Smooth muscle cell (in vitro differentiated cells): ENCODE measurements around the gene POGZ. TPM values are rescaled to one million over a fixed set of nuclear protein-coding genes. Genes with fewer than 3 reads are reported as not detected.
"Not testable (repeated sequence)": the region's sequence is repeated elsewhere in the genome, so short reads cannot be mapped to it uniquely, and the experiment has no call there.

Experiments
- DNase-seq: peaks from one replicate; lab custom pipeline; 2025; ENCODE audit not compliant: unreplicated experiment; lab: John Stamatoyannopoulos, UW
- H2AFZ ChIP-seq: fragments of 200-600 bp; sonication (generic); 2 replicates; pipeline ENCODE4 v1.6.0; 2016; ENCODE audit warnings: antibody characterized with exemption, low read depth, mild to moderate bottlenecking
- H3F3A ChIP-seq: fragments of 200-600 bp; sonication (generic); 2 replicates; pipeline ENCODE4 v1.6.0; 2017; ENCODE audit warnings: antibody characterized with exemption, low read depth
- H3K27ac ChIP-seq: fragments of 200-600 bp; sonication (generic); 2 replicates; pipeline ENCODE4 v1.5.1; 2016; ENCODE audit warnings: low read depth, mild to moderate bottlenecking
- H3K27me3 ChIP-seq: fragments of 200-600 bp; sonication (generic); 2 replicates; pipeline ENCODE4 v1.6.1; 2016; ENCODE audit warnings: low read depth, mild to moderate bottlenecking
- H3K36me3 ChIP-seq: fragments of 200-600 bp; sonication (generic); 2 replicates; pipeline ENCODE4 v1.5.1; 2016; ENCODE audit warnings: low read depth
- H3K4me1 ChIP-seq: fragments of 200-600 bp; sonication (generic); 2 replicates; pipeline ENCODE4 v1.5.1; 2016; ENCODE audit warnings: low read depth
- H3K4me2 ChIP-seq: fragments of 200-600 bp; sonication (generic); 2 replicates; pipeline ENCODE4 v1.6.0; 2016; ENCODE audit warnings: mild to moderate bottlenecking
- H3K4me3 ChIP-seq: fragments of 200-600 bp; sonication (generic); 2 replicates; pipeline ENCODE4 v1.5.1; 2016; ENCODE audit warnings: mild to moderate bottlenecking
- H3K79me2 ChIP-seq: fragments of 200-600 bp; sonication (generic); 2 replicates; pipeline ENCODE4 v1.6.0; 2016; ENCODE audit warnings: low read depth, mild to moderate bottlenecking
- H3K9ac ChIP-seq: fragments of 200-600 bp; sonication (generic); 2 replicates; pipeline ENCODE4 v1.6.0; 2016; ENCODE audit warnings: low read depth
- H3K9me3 ChIP-seq: fragments of 200-600 bp; sonication (generic); replicated peaks from 2 replicates; pipeline ENCODE4 v1.5.1; 2016; ENCODE audit warnings: low read depth
- H4K20me1 ChIP-seq: fragments of 200-600 bp; sonication (generic); 2 replicates; pipeline ENCODE4 v1.6.0; 2016; ENCODE audit warnings: low read depth
- WGBS: methylation state at CpG from one replicate; pipeline ENCODE4 v1.1.7; 2016; ENCODE audit warnings: low lambda C conversion rate; 5-methylcytosine and 5-hydroxymethylcytosine counted together
- polyA plus RNA-seq: library from polyadenylated mRNA; unstranded; fragments of >200 nt; fragmentation: Nextera tagmentation; extraction: Ambion mirVana; gene quantifications from 2 replicates; pipeline ENCODE4 v1.2.1, GENCODE V29; 2016
- total RNA-seq: library from RNA; depleted of rRNA; stranded (reverse); fragments of >200 nt; gene quantifications from 2 replicates; pipeline ENCODE4 v1.2.3, GENCODE V29; 2014
- TF ChIP-seq, protein P1 (sequence below): fragments of 200-600 bp; sonication (generic); IDR thresholded peaks from 2 replicates; pipeline ENCODE4 v1.5.1; 2017; ENCODE audit warnings: borderline replicate concordance, mild to moderate bottlenecking, antibody characterized with exemption; ENCODE audit not compliant: insufficient read depth, poor library complexity, severe bottlenecking

The POGZ gene
- total and polyA plus RNA-seq, 2 experiments from 2014 or later: 20.5 to 40.9 TPM

DNA sequence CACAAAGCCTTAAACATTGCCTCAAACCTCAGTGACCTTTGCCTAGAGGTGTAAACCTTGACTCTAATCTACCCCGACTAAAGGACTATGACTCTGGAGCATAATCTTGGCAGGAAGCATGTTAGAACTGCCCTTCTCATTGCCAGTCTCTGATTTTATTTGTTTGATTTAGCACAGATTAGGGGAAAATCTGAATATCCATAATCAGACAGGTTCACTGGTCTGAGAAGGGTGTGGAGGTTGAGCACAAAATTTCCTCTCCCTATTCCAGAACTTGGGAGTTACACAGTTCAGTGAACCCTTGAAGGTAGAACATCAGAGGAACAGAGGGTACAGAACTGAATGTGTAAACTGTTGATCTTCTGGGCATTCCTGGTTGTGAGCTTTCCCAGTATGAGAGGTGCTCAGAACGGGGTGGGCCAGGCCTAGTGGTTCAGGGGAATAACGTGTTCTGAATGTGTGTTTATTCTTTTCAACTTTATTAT is 68.2 kb downstream of the POGZ start:
- Histone ChIP-seq H3K27me3 (no peaks in the 10 kb centered on the region), H3K27ac (no peak overlapping the region), H3K4me1 (no peaks in the 10 kb centered on the region), H3K36me3 (no peaks in the 10 kb centered on the region), H4K20me1 (no peaks in the 10 kb centered on the region), H3K9ac (no peak overlapping the region), H3K4me3 (no peak overlapping the region), H3F3A (no peaks in the 10 kb centered on the region), H3K79me2 (no peaks in the 10 kb centered on the region), H3K4me2 (no peak overlapping the region), H3K9me3 (no peaks in the 10 kb centered on the region), H2AFZ (no peak overlapping the region)
- DNase-seq: no peak
- 88% methylated on average over 3 of the region's 3 CpGs for WGBS
- TF ChIP-seq, protein P1, sequence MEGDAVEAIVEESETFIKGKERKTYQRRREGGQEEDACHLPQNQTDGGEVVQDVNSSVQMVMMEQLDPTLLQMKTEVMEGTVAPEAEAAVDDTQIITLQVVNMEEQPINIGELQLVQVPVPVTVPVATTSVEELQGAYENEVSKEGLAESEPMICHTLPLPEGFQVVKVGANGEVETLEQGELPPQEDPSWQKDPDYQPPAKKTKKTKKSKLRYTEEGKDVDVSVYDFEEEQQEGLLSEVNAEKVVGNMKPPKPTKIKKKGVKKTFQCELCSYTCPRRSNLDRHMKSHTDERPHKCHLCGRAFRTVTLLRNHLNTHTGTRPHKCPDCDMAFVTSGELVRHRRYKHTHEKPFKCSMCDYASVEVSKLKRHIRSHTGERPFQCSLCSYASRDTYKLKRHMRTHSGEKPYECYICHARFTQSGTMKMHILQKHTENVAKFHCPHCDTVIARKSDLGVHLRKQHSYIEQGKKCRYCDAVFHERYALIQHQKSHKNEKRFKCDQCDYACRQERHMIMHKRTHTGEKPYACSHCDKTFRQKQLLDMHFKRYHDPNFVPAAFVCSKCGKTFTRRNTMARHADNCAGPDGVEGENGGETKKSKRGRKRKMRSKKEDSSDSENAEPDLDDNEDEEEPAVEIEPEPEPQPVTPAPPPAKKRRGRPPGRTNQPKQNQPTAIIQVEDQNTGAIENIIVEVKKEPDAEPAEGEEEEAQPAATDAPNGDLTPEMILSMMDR: no peak

GRCh38 chr1:151390221-151391078 is 68.8 kb downstream of the POGZ start:
- 94% methylated on average over 22 of the region's 22 CpGs for WGBS
- not testable (repeated sequence) for H3K79me2 ChIP-seq, DNase-seq, H3K36me3 ChIP-seq, H3K9ac ChIP-seq, H3K9me3 ChIP-seq, H3K4me1 ChIP-seq, H2AFZ ChIP-seq, H3K27ac ChIP-seq, H3K27me3 ChIP-seq, H4K20me1 ChIP-seq, H3K4me2 ChIP-seq, H3K4me3 ChIP-seq, H3F3A ChIP-seq

- no peak overlapping the region for H3K4me3 ChIP-seq
These were observed 73.3 kb downstream of the POGZ start for GRCh38 chr1:151386002-151386401.

DNA sequence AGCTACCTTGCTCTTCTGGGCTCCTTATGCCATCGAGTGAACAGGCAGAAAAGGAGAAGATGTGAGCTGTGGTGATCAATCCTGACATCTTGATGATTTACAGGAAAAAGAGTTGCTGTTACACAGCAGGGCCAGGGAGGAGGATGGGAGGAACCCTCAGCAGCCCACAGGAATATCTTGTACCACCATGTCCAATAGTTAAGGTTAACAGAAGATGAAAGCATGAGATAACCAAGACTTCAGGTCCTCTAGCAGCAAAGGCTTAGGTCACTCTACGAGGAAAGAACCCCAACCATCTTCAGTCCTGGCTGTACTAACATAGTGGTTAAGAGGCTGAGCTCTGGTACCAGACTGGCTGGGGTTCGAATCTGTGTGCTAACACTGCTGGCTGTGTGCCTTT is 74.7 kb downstream of the POGZ start:
- Histone ChIP-seq H3K9me3 (no peaks in the 10 kb centered on the region), H3K36me3 (no peaks in the 10 kb centered on the region), H3K4me3 (no peak overlapping the region), H3K27ac (no peak overlapping the region), H3K4me1 (no peaks in the 10 kb centered on the region), H3K27me3 (no peaks in the 10 kb centered on the region), H3K9ac (no peak overlapping the region), H3K79me2 (no peaks in the 10 kb centered on the region), H2AFZ (no peak overlapping the region), H3F3A (no peaks in the 10 kb centered on the region), H4K20me1 (no peaks in the 10 kb centered on the region), H3K4me2 (no peak overlapping the region)
- TF ChIP-seq, protein P1: no peak
- DNase-seq: no peak
- WGBS: 85% methylated on average over 3 of the region's 3 CpGs

More at GRCh38 chr1:151386002-151386401, 73.3 kb downstream of the POGZ start:
- H3K9ac ChIP-seq: no peak overlapping the region
- H3K4me1 ChIP-seq: no peaks in the 10 kb centered on the region
- no peaks in the 10 kb centered on the region for H3F3A ChIP-seq
- 93% methylated on average over 2 of the region's 2 CpGs for WGBS
- H3K36me3 ChIP-seq: no peaks in the 10 kb centered on the region
- DNase-seq: no peak
- no peak overlapping the region for H3K27ac ChIP-seq
- no peak overlapping the region for H3K4me2 ChIP-seq
- no peaks in the 10 kb centered on the region for H3K79me2 ChIP-seq
- H4K20me1 ChIP-seq: no peaks in the 10 kb centered on the region
- no peaks in the 10 kb centered on the region for H3K9me3 ChIP-seq
- H3K27me3 ChIP-seq: no peaks in the 10 kb centered on the region
- TF ChIP-seq, protein P1: no peak
- H2AFZ ChIP-seq: no peak overlapping the region
